ENCODE measurements around the gene TMED7.

The TMED7 gene

GRCh38 chr5:115629903-115630302 lies 4.1 kb upstream of the TMED7 start:
- no peak for DNase-seq (ENCODE audit: low read depth in 2 of 2)
- no peak overlapping the region for H3K4me3 ChIP-seq (replicated peaks in 1 of 2; ENCODE audit: low read depth in 2 of 2, low read length in 2 of 2)
- TF ChIP-seq CTCF (IDR thresholded peaks at IDR 0.05; ENCODE audit: low read depth, low read length) = no peak

DNA sequence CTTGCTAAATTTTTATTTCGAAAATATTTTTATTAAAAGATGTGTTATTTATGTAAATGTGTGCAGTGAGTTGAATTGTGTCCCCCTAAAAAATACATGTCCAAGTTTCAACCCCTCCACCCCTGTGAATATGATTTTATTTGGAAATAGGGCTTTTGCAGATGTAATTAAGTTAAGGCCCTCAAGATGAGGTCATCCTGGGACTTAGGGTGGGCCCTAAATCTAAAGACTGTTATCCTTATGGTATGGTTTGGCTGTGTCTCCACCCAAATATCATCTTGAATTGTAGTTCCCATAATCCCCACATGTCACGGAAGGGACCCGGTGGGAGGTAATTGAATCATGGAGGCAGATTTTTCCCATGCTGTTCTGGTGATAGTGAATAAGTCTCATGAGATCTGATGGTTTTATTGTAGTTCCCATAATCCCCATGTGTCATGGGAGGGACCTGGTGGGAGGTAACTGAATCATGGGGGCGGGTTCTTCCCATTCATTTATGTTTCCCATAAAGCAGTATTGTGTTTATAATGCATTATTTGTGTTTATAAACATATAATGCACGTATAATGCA lies 1.5 kb upstream of the TMED7 start:
- TF ChIP-seq CTCF (IDR thresholded peaks at IDR 0.05; ENCODE audit: low read depth, low read length) = no peak
- DNase-seq (ENCODE audit: low read depth in 2 of 2) = no peak
- H3K4me3 ChIP-seq (replicated peaks in 1 of 2; ENCODE audit: low read depth in 2 of 2, low read length in 2 of 2) = no peak overlapping the region

DNA sequence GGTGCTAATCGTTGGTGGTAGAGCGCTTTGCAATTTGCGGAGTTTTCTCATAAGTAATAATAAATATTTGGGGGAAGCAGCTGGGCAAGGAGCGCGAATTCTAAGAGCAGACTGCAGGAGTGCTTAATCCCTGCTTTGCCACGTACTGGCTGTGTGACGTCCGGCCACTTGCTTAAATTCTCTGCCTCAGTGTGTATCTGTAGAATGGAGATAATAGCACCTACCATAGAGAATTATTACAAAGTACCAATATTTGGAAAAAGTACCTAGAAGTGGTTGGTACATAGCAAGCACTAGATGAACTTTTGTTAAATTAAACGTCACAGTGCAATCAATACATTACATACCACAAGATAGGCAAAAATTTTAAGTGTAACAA lies 598 bp upstream of the TMED7 start:
- DNase-seq (ENCODE audit: low read depth in 2 of 2) = peak in 1 of 2 donors; percentile 66
- TF ChIP-seq CTCF (IDR thresholded peaks at IDR 0.05; ENCODE audit: low read depth, low read length) = no peak

DNA sequence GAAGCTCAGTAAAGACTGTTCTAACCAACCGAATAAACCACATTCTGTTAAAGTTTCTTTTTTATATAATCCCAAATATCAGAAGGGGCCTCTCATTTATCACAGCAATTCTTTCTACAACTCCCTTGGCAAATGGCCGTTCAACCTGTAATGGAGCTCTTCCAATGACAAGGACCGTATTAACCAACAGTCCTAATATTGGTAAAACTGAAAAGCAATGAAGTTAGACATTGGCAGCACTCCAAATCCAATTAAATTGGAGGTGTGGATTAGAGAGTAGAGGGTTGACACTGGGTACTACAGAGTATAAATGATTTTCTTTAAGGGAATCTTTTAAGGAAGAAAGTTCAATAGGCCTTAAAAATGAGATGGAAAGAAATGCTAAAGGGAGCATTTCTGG lies 842 bp downstream of the TMED7 start:
- H3K4me3 ChIP-seq (replicated peaks in 1 of 2; ENCODE audit: low read depth in 2 of 2, low read length in 2 of 2) = peak overlapping the region; percentile 67 to 84
- DNase-seq (ENCODE audit: low read depth in 2 of 2) = no peak
- TF ChIP-seq CTCF (IDR thresholded peaks at IDR 0.05; ENCODE audit: low read depth, low read length) = no peak

More for the DNA sequence above, 598 bp upstream of the TMED7 start:
- peak overlapping the region; percentile 67 to 84 for H3K4me3 ChIP-seq (replicated peaks in 1 of 2; ENCODE audit: low read depth in 2 of 2, low read length in 2 of 2)

GRCh38 chr5:115623658-115624057 lies 2.2 kb downstream of the TMED7 start:
- no peak for TF ChIP-seq CTCF (IDR thresholded peaks at IDR 0.05; ENCODE audit: low read depth, low read length)
- DNase-seq (ENCODE audit: low read depth in 2 of 2) = no peak
- peak overlapping the region in 1 of 2 donors; percentile 84 for H3K4me3 ChIP-seq (replicated peaks in 1 of 2; ENCODE audit: low read depth in 2 of 2, low read length in 2 of 2)

GRCh38 chr5:115621365-115621900 lies 4.4 kb downstream of the TMED7 start:
- no peak for DNase-seq (ENCODE audit: low read depth in 2 of 2)
- H3K4me3 ChIP-seq (replicated peaks in 1 of 2; ENCODE audit: low read depth in 2 of 2, low read length in 2 of 2) = no peak overlapping the region
- TF ChIP-seq CTCF (IDR thresholded peaks at IDR 0.05; ENCODE audit: low read depth, low read length) = no peak

DNA sequence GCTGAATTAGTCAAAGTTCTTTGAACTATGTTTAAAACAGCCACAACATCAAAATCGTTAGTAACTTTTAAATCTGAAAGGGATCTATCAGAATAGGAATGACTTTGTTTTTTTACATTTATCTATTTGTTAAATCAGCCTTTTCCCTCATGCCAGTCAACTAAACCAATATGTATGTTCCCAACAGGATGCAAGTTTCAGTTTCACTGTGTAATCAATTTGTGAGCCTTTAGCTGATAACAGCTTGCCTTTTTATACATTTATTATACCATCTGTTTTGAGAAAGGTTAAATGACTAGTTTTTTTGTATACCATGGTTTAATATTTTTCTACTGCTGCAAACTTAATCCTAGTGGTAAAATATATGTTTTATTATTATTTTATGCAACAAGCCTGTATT lies 8.9 kb downstream of the TMED7 start:
- H3K4me3 ChIP-seq (replicated peaks in 1 of 2; ENCODE audit: low read depth in 2 of 2, low read length in 2 of 2) = no peak overlapping the region
- TF ChIP-seq CTCF (IDR thresholded peaks at IDR 0.05; ENCODE audit: low read depth, low read length) = no peak
- DNase-seq (ENCODE audit: low read depth in 2 of 2) = no peak

Measured in cardiac fibroblast (primary cell).